CD14-positive monocyte (primary cell): Measurements from ENCODE around the gene SASH1. TPM values are rescaled to one million over a fixed set of nuclear protein-coding genes. Genes with fewer than 3 reads are reported as not detected.

Experiments used
- DNase-seq, 3 donors: peaks; one replicate each; pipeline ENCODE4 v3.0.0-alpha.2; 2011 to 2022
- H2AFZ ChIP-seq: 2 replicates; pipeline ENCODE4 v1.6.0; 2012; ENCODE audit warnings: mild to moderate bottlenecking, low read depth, low read length, inconsistent platforms; ENCODE audit not compliant: insufficient read depth, poor library complexity, severe bottlenecking
- H3K27ac ChIP-seq, 2 donors: 1 replicate in 1 of 2; 2 replicates in 1 of 2; pipeline ENCODE4 v1.5.1; 2012 to 2013; ENCODE audit warnings: low read length in 2 of 2, control low read depth in 1 of 2, inconsistent platforms in 1 of 2, low read depth in 1 of 2, mild to moderate bottlenecking in 1 of 2
- H3K27me3 ChIP-seq, 2 donors: one replicate each; pipeline versions ENCODE4 v1.6.0 to v1.6.1; 2011 to 2013; ENCODE audit warnings: low read length in 2 of 2; ENCODE audit not compliant: control insufficient read depth in 2 of 2, insufficient read depth in 2 of 2
- H3K36me3 ChIP-seq, 2 donors: replicated peaks in 1 of 2; 1 replicate in 1 of 2; 2 replicates in 1 of 2; pipeline versions ENCODE4 v1.5.1 to v1.6.1; 2012 to 2013; ENCODE audit warnings: low read length in 2 of 2, control low read depth in 1 of 2, inconsistent platforms in 1 of 2, mild to moderate bottlenecking in 1 of 2; ENCODE audit not compliant: insufficient read depth in 2 of 2, control insufficient read depth in 1 of 2
- H3K4me1 ChIP-seq, 2 donors: 1 replicate in 1 of 2; 2 replicates in 1 of 2; pipeline versions ENCODE4 v1.5.1 to v1.6.1; 2012 to 2013; ENCODE audit warnings: low read length in 2 of 2, control low read depth in 1 of 2, inconsistent platforms in 1 of 2, mild to moderate bottlenecking in 1 of 2, moderate library complexity in 1 of 2; ENCODE audit not compliant: insufficient read depth in 2 of 2, control insufficient read depth in 1 of 2
- H3K4me2 ChIP-seq: replicated peaks from 2 replicates; pipeline ENCODE3; 2012; ENCODE audit warnings: low read length, moderate library complexity, mild to moderate bottlenecking; ENCODE audit not compliant: poor library complexity, severe bottlenecking; ENCODE audit errors: extremely low read depth
- H3K4me3 ChIP-seq, 3 experiments: fragments of 200-600 bp in 1 of 3; sonication (generic) in 1 of 3; replicated peaks in 1 of 3; 1 replicate in 2 of 3; 2 replicates in 1 of 3; pipeline ENCODE4 v1.5.1; 2011 to 2013; ENCODE audit warnings: low read length in 3 of 3, mild to moderate bottlenecking in 3 of 3, control low read depth in 2 of 3, low read depth in 2 of 3, inconsistent platforms in 1 of 3, moderate library complexity in 1 of 3
- H3K79me2 ChIP-seq: 2 replicates; pipeline ENCODE4 v1.6.0; 2012; ENCODE audit warnings: mild to moderate bottlenecking, control low read depth, inconsistent platforms, low read length, moderate library complexity; ENCODE audit not compliant: insufficient read depth
- H3K9ac ChIP-seq: 2 replicates; pipeline ENCODE4 v1.6.0; 2017; ENCODE audit warnings: low read length, mild to moderate bottlenecking; ENCODE audit not compliant: insufficient read depth, poor library complexity, severe bottlenecking
- H3K9me3 ChIP-seq, 2 donors: replicated peaks in 1 of 2; 1 replicate in 1 of 2; 2 replicates in 1 of 2; pipeline versions ENCODE4 v1.5.1 to v1.6.1; 2012 to 2013; ENCODE audit warnings: low read length in 2 of 2, control low read depth in 1 of 2; ENCODE audit not compliant: control insufficient read depth in 1 of 2, insufficient read depth in 1 of 2
- H4K20me1 ChIP-seq: 2 replicates; pipeline ENCODE4 v1.6.0; 2012; ENCODE audit warnings: mild to moderate bottlenecking, low read length, control low read depth, moderate library complexity; ENCODE audit not compliant: insufficient read depth
- H3K27ac Mint-ChIP-seq, 7 donors: one replicate each; pipeline ENCODE4 v1.8.0; 2020; ENCODE audit warnings: mild to moderate bottlenecking in 7 of 7, mixed read lengths in 7 of 7, moderate library complexity in 6 of 7, inconsistent platforms in 2 of 7
- H3K27me3 Mint-ChIP-seq, 3 donors: one replicate each; pipeline ENCODE4 v1.8.0; 2021 to 2022; ENCODE audit warnings: low read depth in 3 of 3, mild to moderate bottlenecking in 3 of 3, mixed read lengths in 3 of 3, moderate library complexity in 3 of 3, inconsistent platforms in 1 of 3
- H3K36me3 Mint-ChIP-seq, 2 donors: one replicate each; pipeline ENCODE4 v1.8.0; 2020; ENCODE audit warnings: mixed read lengths in 2 of 2, inconsistent platforms in 1 of 2, mild to moderate bottlenecking in 1 of 2
- H3K4me1 Mint-ChIP-seq: one replicate; pipeline ENCODE4 v1.8.0; 2020; ENCODE audit warnings: mild to moderate bottlenecking, mixed read lengths
- H3K4me3 Mint-ChIP-seq, 2 donors: one replicate each; pipeline ENCODE4 v1.8.0; 2020; ENCODE audit warnings: mild to moderate bottlenecking in 2 of 2, mixed read lengths in 2 of 2, moderate library complexity in 1 of 2
- H3K9me3 Mint-ChIP-seq, 7 donors: one replicate each; pipeline ENCODE4 v1.8.0; 2020 to 2022; ENCODE audit warnings: mixed read lengths in 7 of 7, mild to moderate bottlenecking in 6 of 7, moderate library complexity in 6 of 7, inconsistent platforms in 2 of 7
- whole genome bisulfite sequencing: methylation state at CpG from one replicate; pipeline ENCODE4 v1.1.5; 2013; ENCODE audit warnings: missing lambda C conversion rate; ENCODE audit not compliant: insufficient coverage; 5-methylcytosine and 5-hydroxymethylcytosine counted together
- intact Hi-C, 2 donors: fragments of 100-400 bp; cut with micrococcal nuclease; formaldehyde crosslinking; loops; one replicate each; pipeline versions ENCODE4 v1.15.0 to v1.15.1; 2023
- polyA minus RNA-seq: library from RNA; depleted of rRNA, polyadenylated mRNA; stranded (reverse); fragments of >200 nt; gene quantifications from 2 replicates; pipeline ENCODE4 v1.2.3, GENCODE V29; 2012
- polyA plus RNA-seq, 3 donors: library from polyadenylated mRNA; depleted of rRNA in 1 of 3; unstranded in 2 of 3; stranded (reverse) in 1 of 3; fragments of 300-500 nt in 2 of 3; fragments of >200 nt in 1 of 3; fragmentation: Illumina TruSeq in 2 of 3; gene quantifications; 1 replicate in 2 of 3; 2 replicates in 1 of 3; pipeline ENCODE4 v1.2.3, GENCODE V29; 2012 to 2021
- total RNA-seq, 12 experiments: library from RNA in 1 of 12; stranded (reverse) in 1 of 12; fragments of 120-200 nt in 1 of 12; gene quantifications; one replicate each; pipeline ENCODE4 v1.2.4 and lab custom pipeline; 2013 to 2026; ENCODE audit warnings: mixed read lengths in 6 of 12, inconsistent platforms in 1 of 12
- TF ChIP-seq, protein P1 (sequence below): fragments of 200-600 bp; IDR thresholded peaks from one replicate; pipeline ENCODE4 v1.8.0; 2022; ENCODE audit warnings: antibody characterized with exemption, mild to moderate bottlenecking

The SASH1 gene
- 8.1 TPM for total RNA-seq (2013)
- polyA plus RNA-seq (1 to 10 TPM in 2 of 3 donors, under 1 TPM in 1; 0.90 to 5.1 (median 4.7) TPM), polyA minus RNA-seq (10.3 and 14.5 TPM in 2 replicates), total RNA-seq (lab: John Stamatoyannopoulos, UW) (21.4 to 126 (median 48.9) reads per million in 11 experiments)

DNA sequence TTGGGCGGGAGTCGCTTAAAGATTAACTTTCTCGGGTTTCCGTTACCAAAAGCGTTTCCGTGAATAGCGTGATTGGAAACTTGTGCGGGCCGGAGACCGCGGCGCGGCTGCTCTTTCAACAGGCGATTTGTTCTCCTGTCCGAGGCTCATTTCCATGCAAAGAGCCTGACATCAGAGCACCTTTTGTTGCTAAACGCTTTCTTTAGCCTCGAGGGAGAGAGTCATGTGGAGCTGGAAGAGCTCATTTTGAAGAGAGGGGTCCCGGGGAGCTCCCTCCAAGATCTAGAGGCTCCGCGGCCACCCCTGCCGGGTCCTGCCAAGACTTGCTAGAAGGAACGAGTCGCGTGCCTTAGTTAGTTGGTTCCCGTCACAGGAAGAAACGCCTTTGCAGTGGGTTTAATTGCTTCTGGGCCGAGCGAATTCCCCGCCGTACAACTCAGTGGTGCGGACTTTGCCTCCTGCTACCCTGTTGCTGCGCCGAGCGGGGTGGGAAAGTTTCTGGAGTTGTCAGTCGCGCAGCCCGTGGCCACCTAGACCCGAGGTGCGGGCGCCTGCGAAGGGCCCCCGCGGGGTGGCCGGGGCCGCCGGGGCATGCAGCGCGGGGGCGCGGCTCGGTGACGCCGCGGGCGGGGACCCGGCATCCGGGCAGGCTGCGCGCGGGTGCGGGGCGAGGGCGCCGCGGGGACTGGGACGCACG lies at the start of gene SASH1:
Gene SASH1 (plus strand): TSS at position 489 of the 697 bp plus-strand sequence. CDS start 230 bp downstream, outside the sequence.
- Histone ChIP-seq H3K4me3 (peak within 1 kb of the TSS; percentile 47 to 73 (median 49)), H4K20me1 (no peaks in the 10 kb centered on the region), H3K9me3 (no peaks in the 10 kb centered on the region), H3K9ac (peak within 1 kb of the TSS; percentile 48), H3K27me3 (peaks cover 61 to 72% of the 10 kb centered on the region in 2 donors), H3K4me2 (peak within 1 kb of the TSS; percentile 68), H3K79me2 (no peaks in the 10 kb centered on the region), H3K4me1 (peaks cover 10 to 18% of the 10 kb centered on the region in 2 donors), H3K36me3 (no peaks in the 10 kb centered on the region), H3K27ac (peak within 1 kb of the TSS; percentile 5 to 20), H2AFZ (peak within 1 kb of the TSS; percentile 59)
- H3K27ac Mint-ChIP-seq, result peak within 1 kb of the TSS in 6 of 7 donors; percentile 76 to 91 (median 80)
- H3K27me3 Mint-ChIP-seq, result peaks cover 61 to 81% (median 61%) of the 10 kb centered on the region in 3 donors
- DNase-seq, result peak; percentile 30 to 64 (median 33)
- peak within 1 kb of the TSS; percentile 82 to 89 for H3K4me3 Mint-ChIP-seq
- peaks cover 27% of the 10 kb centered on the region for H3K4me1 Mint-ChIP-seq
- intact Hi-C loops, result no loop called here
- peaks cover 2 to 7% of the 10 kb centered on the region in 2 donors for H3K36me3 Mint-ChIP-seq
- under 1% methylated on average over 66 of the region's 67 CpGs for WGBS
- TF ChIP-seq, protein P1, sequence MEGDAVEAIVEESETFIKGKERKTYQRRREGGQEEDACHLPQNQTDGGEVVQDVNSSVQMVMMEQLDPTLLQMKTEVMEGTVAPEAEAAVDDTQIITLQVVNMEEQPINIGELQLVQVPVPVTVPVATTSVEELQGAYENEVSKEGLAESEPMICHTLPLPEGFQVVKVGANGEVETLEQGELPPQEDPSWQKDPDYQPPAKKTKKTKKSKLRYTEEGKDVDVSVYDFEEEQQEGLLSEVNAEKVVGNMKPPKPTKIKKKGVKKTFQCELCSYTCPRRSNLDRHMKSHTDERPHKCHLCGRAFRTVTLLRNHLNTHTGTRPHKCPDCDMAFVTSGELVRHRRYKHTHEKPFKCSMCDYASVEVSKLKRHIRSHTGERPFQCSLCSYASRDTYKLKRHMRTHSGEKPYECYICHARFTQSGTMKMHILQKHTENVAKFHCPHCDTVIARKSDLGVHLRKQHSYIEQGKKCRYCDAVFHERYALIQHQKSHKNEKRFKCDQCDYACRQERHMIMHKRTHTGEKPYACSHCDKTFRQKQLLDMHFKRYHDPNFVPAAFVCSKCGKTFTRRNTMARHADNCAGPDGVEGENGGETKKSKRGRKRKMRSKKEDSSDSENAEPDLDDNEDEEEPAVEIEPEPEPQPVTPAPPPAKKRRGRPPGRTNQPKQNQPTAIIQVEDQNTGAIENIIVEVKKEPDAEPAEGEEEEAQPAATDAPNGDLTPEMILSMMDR, result no peak
- peaks cover 0 to 17% (median 6%) of the 10 kb centered on the region in 7 donors for H3K9me3 Mint-ChIP-seq

DNA sequence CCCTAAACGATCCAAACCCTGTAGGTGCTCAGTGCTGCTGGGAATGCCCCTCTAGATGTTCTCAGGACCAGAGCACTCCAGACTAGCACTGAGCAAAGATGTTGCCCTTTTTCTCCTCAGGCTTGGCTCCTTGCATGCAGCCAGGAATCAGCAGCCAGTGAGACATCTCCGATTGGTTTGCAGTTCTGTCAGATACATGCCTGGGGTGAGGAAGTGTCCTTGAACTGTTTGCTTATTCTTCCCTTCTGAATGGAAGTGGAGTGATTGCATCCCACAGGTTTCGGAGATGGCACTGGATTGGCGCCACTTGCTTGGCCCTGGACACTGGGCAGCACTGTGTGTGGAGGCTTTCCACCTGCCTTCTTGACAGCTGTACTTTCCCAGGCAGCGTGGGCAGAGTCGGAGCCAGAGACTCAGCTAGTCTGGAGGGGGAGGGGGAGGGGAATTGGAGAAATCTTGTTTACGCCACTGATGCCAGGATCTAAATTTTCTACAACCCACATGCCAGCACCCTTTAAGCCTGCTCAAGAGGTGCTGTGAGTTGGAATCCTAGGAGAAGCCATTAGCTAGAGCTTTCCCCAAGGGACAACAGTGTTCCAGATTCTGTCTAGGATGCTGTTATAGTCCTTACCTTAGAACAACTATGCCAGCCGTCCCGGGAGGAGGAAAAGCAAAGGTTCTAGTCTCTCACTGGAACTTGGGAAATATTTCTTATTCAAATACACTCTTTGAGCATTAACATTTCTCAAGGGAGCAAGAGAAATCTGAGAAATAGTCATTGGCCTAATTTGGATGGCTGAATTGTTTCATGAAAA lies 49.2 kb upstream of the SASH1 start:
- no peak overlapping the region for H2AFZ ChIP-seq
- H3K27ac Mint-ChIP-seq, result peak overlapping the region in 1 of 7 donors; percentile 61
- H3K4me1 ChIP-seq, result no peaks in the 10 kb centered on the region
- no peaks in the 10 kb centered on the region for H3K79me2 ChIP-seq
- no peak overlapping the region for H3K27ac ChIP-seq
- H3K4me3 Mint-ChIP-seq, result no peak overlapping the region
- no peak overlapping the region for H3K4me3 ChIP-seq
- no peaks in the 10 kb centered on the region for H3K9me3 ChIP-seq
- WGBS, result 83% methylated on average over 4 of the region's 9 CpGs
- peaks cover 2 to 19% (median 12%) of the 10 kb centered on the region in 3 donors for H3K27me3 Mint-ChIP-seq
- H3K9ac ChIP-seq, result no peak overlapping the region
- TF ChIP-seq, protein P1, result no peak
- no peaks in the 10 kb centered on the region for H4K20me1 ChIP-seq
- H3K27me3 ChIP-seq, result peaks cover 0 to 3% of the 10 kb centered on the region in 2 donors
- H3K4me1 Mint-ChIP-seq, result no peaks in the 10 kb centered on the region
- no peaks in the 10 kb centered on the region for H3K36me3 Mint-ChIP-seq
- intact Hi-C loops, result no loop called here
- H3K36me3 ChIP-seq, result no peaks in the 10 kb centered on the region
- DNase-seq, result no peak
- H3K4me2 ChIP-seq, result no peak overlapping the region
- H3K9me3 Mint-ChIP-seq, result no peaks in the 10 kb centered on the region
